ENCODE measurements around the gene SLC51A.
"Not testable (repeated sequence)": the region's sequence is repeated elsewhere in the genome, so short reads cannot be mapped to it uniquely, and the experiment has no call there.

The SLC51A gene

DNA sequence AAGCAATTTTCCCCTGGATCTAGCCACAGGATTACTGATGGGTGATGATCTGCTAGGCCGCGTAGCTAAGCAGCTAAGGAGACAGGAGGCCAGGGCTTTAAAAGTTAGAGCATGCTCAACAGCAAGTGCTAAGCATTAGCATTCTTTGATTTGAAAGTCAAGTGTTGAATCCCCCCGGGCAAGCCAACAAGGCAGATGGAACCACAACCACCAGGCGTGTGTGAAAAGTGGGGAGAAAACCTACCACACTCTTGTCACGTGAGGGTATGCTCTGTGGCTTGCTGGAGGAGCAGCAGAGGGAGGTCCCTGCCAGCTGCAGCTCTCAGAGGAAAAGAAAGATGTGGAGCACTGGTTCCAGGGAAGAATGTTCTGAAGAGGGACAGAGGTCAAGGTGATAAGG, 20.9 kb downstream of the SLC51A start:
- H3K4me3 ChIP-seq (ENCODE audit: low read depth, low read length), result no peak overlapping the region

GRCh38 chr3:196238612-196239560, 22.6 kb downstream of the SLC51A start:
- H3K4me3 ChIP-seq (ENCODE audit: low read depth, low read length), result no peak overlapping the region

DNA sequence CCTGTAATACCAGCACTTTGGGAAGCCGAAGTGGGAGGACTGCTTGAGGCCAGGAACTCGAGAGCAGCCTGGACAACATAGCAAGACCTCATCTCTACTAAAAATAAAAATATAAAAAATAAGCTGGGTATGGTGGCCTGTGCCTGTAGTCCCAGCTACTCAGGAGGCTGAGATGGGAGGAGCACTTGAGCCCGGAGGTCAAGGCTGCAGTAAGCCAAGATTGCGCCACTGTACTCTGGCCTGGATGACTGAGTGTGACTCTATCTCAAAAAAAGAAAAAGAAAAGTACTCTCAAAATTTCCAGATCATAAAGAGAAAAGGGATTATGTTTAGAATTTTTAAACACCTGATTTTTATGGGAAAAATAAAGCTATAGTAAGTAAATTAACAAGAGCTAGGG, 24.1 kb downstream of the SLC51A start:
- no peak overlapping the region for H3K4me3 ChIP-seq (ENCODE audit: low read depth, low read length)

DNA sequence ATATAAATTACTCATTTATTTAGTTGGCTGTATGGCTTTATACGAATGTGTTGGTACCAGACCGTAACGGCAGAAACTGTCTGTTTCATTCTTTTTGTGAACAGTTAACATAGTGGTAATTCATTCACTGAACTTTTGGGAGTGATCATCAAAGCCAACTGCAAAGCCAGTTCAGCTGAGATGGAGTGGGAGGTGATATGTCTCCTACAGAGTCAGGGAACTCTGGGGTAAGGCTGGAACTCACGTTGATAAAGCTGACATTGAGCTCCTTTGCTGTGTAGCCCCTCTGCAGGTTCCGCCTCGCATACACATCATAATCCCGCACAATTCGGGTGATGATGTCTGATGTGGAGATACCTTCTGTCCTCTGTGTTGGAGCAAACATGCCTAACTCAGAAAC, 25.4 kb downstream of the SLC51A start:
- H3K4me3 ChIP-seq (ENCODE audit: low read depth, low read length), result no peak overlapping the region

GRCh38 chr3:196244166-196244565, 27.8 kb downstream of the SLC51A start:
- not testable (repeated sequence) for H3K4me3 ChIP-seq (ENCODE audit: low read depth, low read length)

GRCh38 chr3:196246612-196247308, 30.4 kb downstream of the SLC51A start:
- H3K4me3 ChIP-seq (ENCODE audit: low read depth, low read length), result no peak overlapping the region

GRCh38 chr3:196251918-196252317, 35.6 kb downstream of the SLC51A start:
- no peak overlapping the region for H3K4me3 ChIP-seq (ENCODE audit: low read depth, low read length)

DNA sequence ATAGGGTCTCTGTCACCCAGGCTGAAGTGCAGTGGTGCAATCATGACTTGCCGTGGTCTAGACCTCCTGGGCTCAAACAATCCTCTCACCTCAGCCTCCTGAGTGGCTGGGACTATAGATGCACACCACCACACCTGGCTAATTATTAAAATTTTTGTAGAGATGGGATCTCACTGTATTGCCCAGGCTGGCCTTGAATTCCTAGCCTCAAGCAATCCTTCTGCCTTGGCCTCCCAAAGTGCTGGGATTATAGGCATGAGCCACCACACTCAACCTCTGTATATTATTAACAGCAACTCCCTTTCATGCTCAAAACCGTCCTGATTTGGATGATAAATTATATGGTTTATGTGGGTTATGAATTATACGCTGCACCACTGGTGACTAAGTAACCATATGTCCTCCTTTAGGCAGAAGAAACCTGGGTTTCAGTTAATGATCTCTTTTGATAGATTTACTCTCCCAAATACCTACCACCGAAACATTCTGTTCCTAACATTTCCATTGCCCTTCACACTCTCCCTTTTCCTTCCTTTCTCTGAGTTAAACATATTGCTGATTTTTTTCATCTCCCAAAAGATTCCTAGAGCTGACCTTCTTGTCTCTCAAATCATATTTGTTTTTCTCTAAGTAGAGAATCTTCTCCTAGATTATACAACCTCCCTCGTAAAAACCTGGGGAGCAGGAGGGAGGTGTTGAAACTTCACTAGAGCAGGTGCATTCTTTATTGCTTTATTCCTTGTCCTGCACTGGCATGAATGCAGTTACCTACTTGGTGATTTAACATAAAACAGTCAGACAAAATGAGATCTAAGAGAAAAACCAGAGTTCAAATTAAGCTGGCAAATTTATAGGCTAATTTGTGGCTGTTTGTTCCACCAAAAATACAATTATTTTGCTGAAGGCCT, 38.3 kb downstream of the SLC51A start:
- no peak overlapping the region for H3K4me3 ChIP-seq (ENCODE audit: low read depth, low read length)

GRCh38 chr3:196255776-196256175, 39.4 kb downstream of the SLC51A start:
- no peak overlapping the region for H3K4me3 ChIP-seq (ENCODE audit: low read depth, low read length)

GRCh38 chr3:196260784-196261183, 44.5 kb downstream of the SLC51A start:
- H3K4me3 ChIP-seq (ENCODE audit: low read depth, low read length), result no peak overlapping the region

GRCh38 chr3:196263819-196264218, 47.5 kb downstream of the SLC51A start:
- H3K4me3 ChIP-seq (ENCODE audit: low read depth, low read length), result no peak overlapping the region

GRCh38 chr3:196268284-196269163, 52.2 kb downstream of the SLC51A start:
- no peak overlapping the region for H3K4me3 ChIP-seq (ENCODE audit: low read depth, low read length)

GRCh38 chr3:196270499-196270898, 54.2 kb downstream of the SLC51A start:
- no peak overlapping the region for H3K4me3 ChIP-seq (ENCODE audit: low read depth, low read length)

DNA sequence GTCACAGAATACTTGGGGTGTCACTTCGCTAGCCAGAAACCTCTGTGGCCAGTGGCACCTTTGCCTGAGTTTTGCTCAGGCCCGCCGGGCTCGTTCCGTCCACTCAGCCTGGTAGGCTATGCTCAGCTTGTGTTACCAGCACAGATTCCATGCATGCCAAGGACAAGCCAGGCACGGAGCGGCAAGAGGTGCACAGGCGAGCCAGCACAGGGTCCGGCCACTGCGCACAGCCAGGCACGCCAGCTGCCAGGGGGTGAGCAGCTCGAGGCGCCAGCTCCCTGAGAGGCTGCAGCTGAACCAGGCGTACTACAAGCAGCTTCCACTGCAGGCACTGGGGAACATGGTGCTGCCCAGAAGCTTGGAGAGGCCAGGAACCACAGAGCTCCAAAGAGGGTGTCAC, 56.5 kb downstream of the SLC51A start:
- no peak overlapping the region for H3K4me3 ChIP-seq (ENCODE audit: low read depth, low read length)

GRCh38 chr3:196273655-196274054, 57.3 kb downstream of the SLC51A start:
- no peak overlapping the region for H3K4me3 ChIP-seq (ENCODE audit: low read depth, low read length)

DNA sequence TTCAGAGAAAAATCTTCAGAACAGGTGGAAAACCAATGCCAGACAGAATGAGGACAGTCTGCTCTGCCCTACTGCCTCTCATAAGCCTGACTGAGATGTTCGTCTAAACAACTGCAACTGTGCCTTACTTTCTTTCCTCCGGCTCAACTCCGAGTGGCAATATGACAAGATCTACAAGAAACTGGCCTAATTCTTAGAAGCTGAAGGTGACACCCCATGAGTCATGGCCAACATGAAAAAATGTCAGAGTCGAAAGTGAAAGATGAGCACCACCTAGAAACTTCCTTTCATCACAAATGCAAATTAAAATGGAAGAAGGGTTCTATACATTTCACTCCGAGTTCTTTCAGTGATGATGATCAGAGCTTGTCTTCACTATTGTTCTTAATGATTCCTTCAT, 58.3 kb downstream of the SLC51A start:
- H3K4me3 ChIP-seq (ENCODE audit: low read depth, low read length), result no peak overlapping the region

DNA sequence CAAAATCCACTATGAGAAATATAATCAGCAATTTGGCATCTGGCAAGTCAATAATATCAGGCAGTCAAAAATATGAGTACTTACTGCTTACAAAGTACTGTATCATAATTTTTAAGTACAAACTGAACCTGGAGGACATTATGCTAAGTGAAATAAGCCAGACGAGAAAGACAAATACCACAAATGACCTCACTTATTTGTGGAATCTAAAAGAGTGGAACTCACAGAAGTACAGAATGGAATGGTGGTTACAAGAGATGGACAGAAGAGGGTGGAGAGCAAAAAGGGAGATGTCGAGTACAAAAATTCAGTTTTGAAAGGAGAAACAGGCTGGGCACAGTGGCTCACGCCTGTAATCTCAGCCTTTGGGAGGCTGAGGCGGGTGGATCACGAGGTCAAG, 58.8 kb downstream of the SLC51A start:
- H3K4me3 ChIP-seq (ENCODE audit: low read depth, low read length), result no peak overlapping the region

DNA sequence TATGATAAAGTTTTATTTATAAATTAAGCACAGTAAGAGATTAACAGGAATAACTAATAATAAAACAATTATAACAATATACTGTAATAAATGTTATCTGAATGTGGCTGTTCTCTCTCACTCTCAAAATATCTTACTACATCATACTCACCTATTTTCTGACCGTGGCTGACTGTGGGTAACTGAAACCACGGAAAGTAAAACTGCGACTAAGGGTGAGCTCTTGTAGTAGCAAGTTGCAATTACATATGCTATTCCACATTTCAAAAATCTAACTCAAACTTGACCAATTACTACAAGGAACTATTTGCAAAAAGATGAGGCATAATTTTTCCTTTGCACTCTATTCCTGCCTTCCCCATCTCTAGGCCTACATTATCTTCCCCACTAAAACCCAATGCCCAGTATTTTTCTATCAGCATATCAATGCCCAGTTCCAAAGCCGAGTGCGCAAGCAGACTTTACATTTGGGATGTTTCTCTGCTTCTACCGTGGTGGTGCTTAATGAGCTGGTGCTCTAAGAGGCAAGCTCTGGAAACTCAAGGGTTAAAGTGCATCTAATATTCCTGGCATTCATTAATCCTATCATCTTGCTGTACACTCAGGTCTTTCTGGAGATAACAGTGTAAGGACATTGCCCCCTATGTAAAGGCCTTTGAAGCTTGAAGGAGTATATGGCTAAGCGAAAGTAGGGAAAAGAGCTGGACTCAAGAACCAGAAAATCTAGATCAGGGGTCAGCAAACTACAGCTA, 64.5 kb downstream of the SLC51A start:
- no peak overlapping the region for H3K4me3 ChIP-seq (ENCODE audit: low read depth, low read length)

DNA sequence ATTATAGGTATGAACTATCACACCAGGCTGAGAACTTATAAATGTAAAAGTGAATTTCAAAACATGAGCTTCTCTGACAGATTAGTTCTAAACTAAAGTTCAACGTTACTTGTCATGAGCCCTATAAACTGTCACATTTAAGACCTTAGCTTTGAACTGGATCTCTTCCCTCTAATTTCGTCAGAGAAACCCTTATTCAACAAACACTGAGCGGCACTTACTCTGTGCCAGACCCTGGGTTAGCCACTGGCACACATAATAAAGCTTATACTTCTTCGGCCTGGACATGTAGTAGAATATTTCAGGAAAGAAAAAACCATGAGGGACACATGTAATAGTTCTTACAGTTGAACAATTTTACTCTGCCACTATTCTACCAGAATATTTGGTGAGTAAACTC, 65.6 kb downstream of the SLC51A start:
- no peak overlapping the region for H3K4me3 ChIP-seq (ENCODE audit: low read depth, low read length)

Data from iPS-11a (cell line).